ENCODE data around the gene TP53TG5.
A peak's percentile ranks its signal among the peaks of the same experiment; 100 is the strongest.

The TP53TG5 gene

GRCh38 chr20:45405571-45406259 lies 27.6 kb upstream of the TP53TG5 start:
- no peak for DNase-seq

GRCh38 chr20:45404438-45404837 lies 26.3 kb upstream of the TP53TG5 start:
- no peak for DNase-seq

GRCh38 chr20:45402946-45403345 lies 24.8 kb upstream of the TP53TG5 start:
- DNase-seq = no peak

GRCh38 chr20:45400346-45401031 lies 22.4 kb upstream of the TP53TG5 start:
- DNase-seq = no peak

GRCh38 chr20:45399018-45399417 lies 20.9 kb upstream of the TP53TG5 start:
- no peak for DNase-seq

GRCh38 chr20:45395114-45395415 lies 16.9 kb upstream of the TP53TG5 start:
- no peak for DNase-seq

DNA sequence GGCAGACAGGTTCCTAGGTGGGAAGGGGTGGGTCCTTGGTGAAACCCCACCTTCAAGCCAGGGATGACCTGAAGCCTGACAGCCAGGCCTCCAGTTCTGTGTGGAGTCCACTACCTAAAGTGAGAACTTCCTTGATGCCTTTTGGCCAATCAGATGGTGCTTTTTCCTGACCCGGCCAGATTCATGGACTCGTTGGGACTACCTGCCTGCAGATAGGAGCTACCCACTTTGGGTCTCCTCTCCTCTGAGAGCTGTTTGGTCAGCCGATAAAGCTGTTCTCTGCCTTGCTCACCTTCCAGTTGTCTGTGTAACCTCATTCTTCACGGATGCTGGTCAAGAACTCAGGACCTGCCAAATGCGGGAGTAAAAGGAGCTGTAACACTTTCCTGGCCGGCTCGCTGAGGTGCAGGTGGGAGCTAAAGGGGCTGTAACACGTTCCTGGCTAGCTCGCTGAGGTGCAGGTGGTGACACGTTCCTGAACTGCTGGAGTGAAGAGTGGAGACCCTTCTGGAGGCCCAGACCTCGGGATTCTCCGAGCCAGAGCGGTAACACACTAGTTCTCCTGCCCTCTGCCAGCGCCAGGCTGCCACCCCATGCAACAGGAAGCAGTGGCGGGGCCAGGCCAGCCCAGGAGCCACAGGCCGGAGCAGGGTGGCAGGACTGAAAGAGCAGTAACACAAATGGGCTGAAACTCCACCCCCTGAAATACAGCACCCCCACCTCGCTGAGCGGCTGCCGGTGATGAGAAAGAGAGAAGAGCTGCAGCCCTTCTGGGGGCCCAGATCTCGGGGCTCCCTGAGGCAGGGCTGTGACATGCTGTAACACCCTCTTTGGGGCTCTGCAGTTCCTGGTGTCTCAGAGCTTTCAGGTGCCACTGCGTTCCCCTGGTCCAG lies 16.3 kb upstream of the TP53TG5 start:
- DNase-seq = no peak

GRCh38 chr20:45392733-45393132 lies 14.6 kb upstream of the TP53TG5 start:
- DNase-seq = no peak

DNA sequence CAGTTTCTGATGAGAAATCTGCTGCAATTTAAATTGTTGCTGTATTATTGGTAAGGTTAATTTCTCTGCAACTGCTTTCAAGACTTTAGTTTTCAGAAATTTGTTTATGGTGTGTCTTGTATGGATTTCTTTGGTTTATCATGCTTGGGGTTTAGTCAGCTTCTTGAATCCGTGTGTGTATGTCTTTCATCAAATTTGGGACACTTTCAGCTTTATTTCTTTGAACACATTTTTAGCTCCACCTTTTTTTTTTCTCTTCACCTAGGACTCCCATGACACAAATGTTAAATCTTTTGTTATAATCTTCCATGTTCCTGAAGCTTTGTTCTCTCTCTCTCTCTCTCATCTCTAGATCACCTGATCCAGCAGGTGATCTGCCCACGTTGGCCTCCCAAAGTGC lies 13.4 kb upstream of the TP53TG5 start:
- DNase-seq = no peak

- DNase-seq = no peak
These were observed 12.8 kb upstream of the TP53TG5 start for GRCh38 chr20:45390931-45391330.

GRCh38 chr20:45387274-45387673 lies 9.1 kb upstream of the TP53TG5 start:
- DNase-seq = no peak

- DNase-seq = no peak
These were observed 856 bp downstream of the TP53TG5 start for GRCh38 chr20:45377269-45377668.

DNA sequence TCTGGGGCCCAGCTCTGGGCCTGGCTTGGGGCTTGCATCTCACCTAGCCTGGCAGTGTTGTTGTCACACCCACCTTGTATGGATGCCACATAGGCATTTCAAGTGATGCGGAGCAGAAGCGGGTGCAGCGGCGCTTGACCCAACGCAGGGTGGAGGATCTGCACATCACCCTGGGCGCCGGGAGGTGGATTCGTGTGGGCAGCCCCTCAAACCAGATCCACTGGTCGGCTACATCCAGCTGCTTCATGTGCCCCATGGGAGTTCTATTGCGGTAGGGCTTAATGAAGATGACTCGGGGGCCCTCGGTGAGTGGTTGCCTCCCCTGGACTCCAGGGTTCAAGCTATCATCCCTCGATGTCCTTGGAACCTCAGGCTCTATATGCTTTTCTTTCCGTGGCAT lies 3.2 kb downstream of the TP53TG5 start:
- DNase-seq = no peak

DNA sequence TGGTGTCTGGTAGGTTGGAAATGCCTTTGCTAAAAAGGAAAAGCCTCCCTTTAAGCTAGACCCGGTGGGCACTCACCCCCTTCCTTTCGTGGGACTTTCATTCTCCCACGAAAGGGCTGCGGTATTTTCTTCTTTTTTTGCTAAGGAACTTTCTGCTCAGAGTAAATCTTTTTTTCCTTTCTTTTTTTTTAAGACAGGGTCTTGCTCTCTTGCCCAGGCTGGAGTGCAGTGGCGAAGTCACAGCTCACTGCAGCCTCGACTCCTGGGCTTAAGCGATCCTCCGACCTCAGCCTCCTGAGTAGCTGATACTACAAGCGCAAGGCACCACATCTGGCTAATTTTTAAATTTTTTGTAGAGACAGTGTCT lies 4.0 kb downstream of the TP53TG5 start:
- no peak for DNase-seq

GRCh38 chr20:45373353-45374100 lies 4.6 kb downstream of the TP53TG5 start:
- DNase-seq = peak; percentile 90

DNA sequence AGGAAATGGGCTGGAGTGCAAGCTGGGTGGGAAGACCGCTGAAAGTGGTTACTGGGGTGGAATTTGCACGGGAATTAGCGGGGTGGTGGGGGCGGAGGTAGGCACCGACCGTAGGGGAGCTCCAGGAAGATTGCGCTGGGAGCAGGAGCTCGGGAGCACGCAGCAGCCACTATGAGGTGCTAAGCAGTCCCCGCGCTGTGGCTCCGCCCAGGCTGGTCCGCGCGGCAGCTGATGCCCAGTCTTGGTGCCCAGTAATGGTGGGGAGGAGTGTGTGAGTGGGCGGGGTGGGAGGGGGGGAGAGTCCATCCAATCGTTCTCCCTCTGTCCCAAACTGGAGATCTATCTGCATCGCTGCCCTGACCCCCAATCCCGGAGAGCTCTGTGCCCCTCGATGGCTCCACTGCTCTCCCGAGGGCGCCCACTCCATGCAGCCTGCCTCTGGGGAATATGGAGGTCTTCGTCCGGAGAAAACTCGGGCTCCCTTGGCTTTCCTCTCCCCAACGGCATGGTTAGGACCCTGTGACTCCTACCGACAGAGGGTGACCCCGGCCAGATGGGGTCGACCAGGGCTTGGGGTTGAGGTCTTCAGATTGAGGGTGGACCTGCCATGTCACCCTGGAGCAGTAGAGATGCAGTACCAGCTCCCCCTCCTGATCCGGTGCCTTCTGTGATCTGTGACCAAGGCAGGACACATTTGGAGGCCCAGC lies 5.3 kb downstream of the TP53TG5 start:
- DNase-seq = no peak

- no peak for DNase-seq
These were observed 5.9 kb downstream of the TP53TG5 start for GRCh38 chr20:45372241-45372640.

DNA sequence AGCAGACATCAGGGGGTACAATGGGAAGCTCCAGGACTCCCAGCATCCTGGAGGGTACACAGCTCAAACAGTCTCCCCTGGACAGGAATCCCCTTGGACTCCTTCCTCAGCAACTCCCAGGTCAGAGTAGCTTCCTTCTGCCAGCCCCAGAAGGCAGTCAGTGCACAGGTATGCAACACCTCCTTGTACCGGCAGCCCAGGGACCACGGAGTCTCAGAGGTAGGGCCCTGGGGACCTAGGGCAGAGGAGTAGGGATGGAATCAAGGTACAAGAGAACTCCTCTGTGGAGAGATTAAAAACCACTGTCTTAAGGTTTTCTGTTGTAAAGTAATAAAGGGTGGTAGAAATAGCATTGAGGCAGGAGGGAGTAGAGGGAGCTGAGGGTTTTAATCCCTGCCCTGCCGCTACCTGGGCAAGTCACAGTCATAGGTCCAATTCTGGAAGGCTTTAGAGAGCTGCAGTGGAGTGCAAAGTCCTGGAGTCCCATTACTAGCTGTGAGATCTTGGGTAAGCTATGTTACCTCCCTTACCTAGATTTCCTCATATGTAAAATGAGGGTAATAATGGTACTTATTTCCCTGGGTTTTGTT lies 7.5 kb downstream of the TP53TG5 start:
- DNase-seq = no peak

DNA sequence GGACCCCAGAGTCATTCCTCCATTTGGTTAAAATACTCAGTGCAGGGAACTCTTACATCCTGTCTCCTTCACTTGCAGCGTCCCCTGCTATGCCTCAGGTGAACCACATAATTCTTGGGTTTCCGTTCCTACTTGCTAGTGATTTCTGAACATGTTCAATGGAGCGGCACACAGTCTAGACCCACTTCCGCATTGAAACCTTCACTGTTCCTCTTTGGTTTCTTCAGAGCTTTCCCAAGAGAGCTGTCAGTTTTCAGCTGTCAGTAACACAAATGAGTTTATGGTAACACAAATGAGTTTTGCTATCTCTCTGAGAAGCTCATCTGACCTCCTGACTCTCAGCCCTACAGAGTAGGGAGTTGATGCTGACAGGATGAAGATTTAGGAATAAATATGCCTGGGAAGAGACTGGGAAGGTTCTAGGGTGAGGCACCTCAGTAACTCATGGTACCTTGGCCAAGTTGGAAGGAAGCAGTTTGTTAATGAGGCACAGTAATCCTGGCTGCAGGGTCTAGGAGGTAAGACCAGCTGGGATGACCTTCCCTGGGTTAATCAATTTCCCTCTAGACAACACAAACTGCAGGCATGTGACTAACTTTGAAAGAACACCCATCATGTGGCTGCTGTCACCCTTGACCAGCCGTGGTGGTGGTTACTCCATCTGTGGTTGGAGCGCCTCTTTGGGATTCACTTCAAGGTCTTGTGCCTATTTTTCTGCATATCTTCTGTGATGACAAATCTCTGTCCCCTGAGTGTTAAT lies 9.7 kb downstream of the TP53TG5 start:
- DNase-seq = no peak

DNA sequence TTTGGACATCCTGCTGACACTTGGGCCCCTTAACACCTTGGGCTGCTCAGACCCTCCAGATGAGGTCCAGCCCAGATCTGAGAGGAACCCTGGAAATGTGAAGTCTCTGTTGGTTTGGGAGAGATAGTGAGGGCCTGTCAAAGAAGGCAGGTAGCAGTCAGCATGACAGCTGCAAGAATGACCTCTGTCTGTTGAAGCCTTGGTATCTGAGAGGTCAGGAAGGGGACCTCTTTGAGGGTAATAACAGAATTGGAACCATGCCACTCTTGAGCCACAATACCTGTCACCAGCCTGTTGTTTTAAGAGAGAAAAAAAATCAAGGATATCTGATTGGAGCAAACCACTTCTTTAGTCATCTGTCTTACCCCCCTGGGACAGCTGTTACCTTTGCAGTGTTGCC lies 11.0 kb downstream of the TP53TG5 start:
- DNase-seq = no peak

GRCh38 chr20:45366631-45367030 lies 11.5 kb downstream of the TP53TG5 start:
- DNase-seq = no peak

Measured in stimulated activated CD4-positive, alpha-beta T cell treated with anti-CD3 and anti-CD28 coated beads, Interleukin-12 subunit alpha, Interleukin-12 subunit beta, amount 100 ng/mL, for 4 hours (primary cell).